ENCODE results near the gene CAPNS2.

DNA sequence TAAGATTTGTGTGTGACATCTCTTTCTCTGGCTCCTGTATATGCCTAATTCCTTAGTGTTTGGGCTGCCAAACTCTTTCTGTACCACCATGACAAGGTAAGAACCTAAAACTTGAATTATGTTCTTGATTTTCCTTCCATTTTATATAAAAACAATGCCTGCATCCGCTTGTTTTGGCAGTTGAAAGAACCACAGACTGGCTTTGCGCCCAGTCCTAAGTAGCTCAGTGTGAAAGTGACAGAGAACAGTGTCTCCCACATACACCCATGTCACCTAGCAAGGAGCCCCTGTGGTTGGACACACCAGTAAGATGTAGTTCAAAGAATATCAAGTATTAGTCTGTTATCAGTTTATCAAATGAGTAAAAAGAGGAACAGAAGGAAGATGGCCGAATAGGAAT lies 48.6 kb downstream of the CAPNS2 start:
- TF ChIP-seq, protein P1, sequence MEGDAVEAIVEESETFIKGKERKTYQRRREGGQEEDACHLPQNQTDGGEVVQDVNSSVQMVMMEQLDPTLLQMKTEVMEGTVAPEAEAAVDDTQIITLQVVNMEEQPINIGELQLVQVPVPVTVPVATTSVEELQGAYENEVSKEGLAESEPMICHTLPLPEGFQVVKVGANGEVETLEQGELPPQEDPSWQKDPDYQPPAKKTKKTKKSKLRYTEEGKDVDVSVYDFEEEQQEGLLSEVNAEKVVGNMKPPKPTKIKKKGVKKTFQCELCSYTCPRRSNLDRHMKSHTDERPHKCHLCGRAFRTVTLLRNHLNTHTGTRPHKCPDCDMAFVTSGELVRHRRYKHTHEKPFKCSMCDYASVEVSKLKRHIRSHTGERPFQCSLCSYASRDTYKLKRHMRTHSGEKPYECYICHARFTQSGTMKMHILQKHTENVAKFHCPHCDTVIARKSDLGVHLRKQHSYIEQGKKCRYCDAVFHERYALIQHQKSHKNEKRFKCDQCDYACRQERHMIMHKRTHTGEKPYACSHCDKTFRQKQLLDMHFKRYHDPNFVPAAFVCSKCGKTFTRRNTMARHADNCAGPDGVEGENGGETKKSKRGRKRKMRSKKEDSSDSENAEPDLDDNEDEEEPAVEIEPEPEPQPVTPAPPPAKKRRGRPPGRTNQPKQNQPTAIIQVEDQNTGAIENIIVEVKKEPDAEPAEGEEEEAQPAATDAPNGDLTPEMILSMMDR (IDR thresholded peaks at IDR 0.05) = no peak
- TF ChIP-seq POLR2A (IDR thresholded peaks at IDR 0.05) = no peak
